Lower lobe of right lung (tissue), 2 donors: Measurements from ENCODE around the gene LSAMP. TPM values are rescaled to one million over a fixed set of nuclear protein-coding genes. Genes with fewer than 3 reads are reported as not detected.

Source experiments
- ATAC-seq, 2 donors: fragments of 200-7000 bp; cut with Tn5 transposase; one replicate each; pipeline ENCODE4 v1.9.1; 2020 to 2022; ENCODE audit warnings: mild to moderate bottlenecking in 2 of 2, moderate library complexity in 2 of 2
- DNase-seq: peaks from one replicate; pipeline ENCODE4 v3.0.0-alpha.2; 2020
- H3K27ac ChIP-seq: fragments of 200-600 bp; one replicate; pipeline ENCODE4 v1.8.0; 2022
- H3K27me3 ChIP-seq: fragments of 200-600 bp; one replicate; pipeline ENCODE4 v1.8.0; 2022; ENCODE audit warnings: low read depth
- H3K36me3 ChIP-seq: fragments of 200-600 bp; one replicate; pipeline ENCODE4 v1.8.0; 2022; ENCODE audit warnings: mild to moderate bottlenecking
- H3K4me1 ChIP-seq: fragments of 200-600 bp; one replicate; pipeline ENCODE4 v1.8.0; 2022
- H3K4me3 ChIP-seq: fragments of 200-600 bp; one replicate; pipeline ENCODE4 v1.8.0; 2022; ENCODE audit warnings: mild to moderate bottlenecking
- H3K9me3 ChIP-seq: fragments of 200-600 bp; one replicate; pipeline ENCODE4 v1.8.0; 2022
- intact Hi-C: fragments of 100-400 bp; cut with DNase I; formaldehyde crosslinking; loops from one replicate; pipeline ENCODE4 v1.11.0; 2022
- total RNA-seq: library from RNA; stranded (reverse); fragmentation: NEBNext Ultra II Directional; extraction: Animal tissue kit (Norgen Biotek cat#: 25700); gene quantifications from one replicate; pipeline ENCODE4 v1.2.1, GENCODE V29; 2021
- TF ChIP-seq, protein P1 (sequence below): fragments of 200-600 bp; IDR thresholded peaks from one replicate; pipeline ENCODE4 v1.8.0; 2022; ENCODE audit warnings: antibody characterized with exemption, mild to moderate bottlenecking
- donor health status: DM: no; HTN: yes; CAD: no; lungs with severe emphysema.

The LSAMP gene
- total RNA-seq, 1 donor from 2014 or later, result 20.1 TPM

DNA sequence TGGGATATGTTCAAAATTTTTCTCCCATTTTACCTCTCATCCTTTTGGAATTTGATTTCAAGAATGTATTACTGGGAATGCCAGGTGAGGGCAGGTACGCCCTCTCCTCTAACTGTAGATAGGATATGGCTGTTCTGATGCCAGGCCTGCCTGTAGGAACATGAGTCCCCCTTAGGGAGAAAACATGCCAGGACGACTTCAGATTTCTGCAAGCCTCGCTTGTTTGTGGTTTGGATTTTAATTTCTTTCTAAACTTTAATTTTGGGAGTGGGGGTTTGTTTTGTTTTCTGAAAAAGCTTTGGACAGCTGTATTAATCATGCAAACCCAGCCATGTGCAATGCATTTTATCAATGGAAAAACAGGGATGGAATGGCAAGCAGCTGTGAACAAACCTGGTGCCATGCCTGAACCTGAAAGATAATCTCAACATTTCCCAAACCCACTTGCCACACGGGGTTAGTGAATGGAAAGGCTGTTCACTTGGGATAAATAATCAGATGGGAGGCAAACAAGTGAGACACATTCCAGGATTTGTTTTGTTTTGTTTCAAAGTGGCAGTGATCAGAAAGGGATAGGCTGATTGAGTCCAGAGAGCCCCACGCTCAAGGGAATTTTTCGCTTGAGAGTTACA is 614.4 kb downstream of the LSAMP start:
- intact Hi-C loops, result no loop called here
- H3K4me3 ChIP-seq, result no peak overlapping the region
- no peak overlapping the region for H3K27ac ChIP-seq
- no peaks in the 10 kb centered on the region for H3K9me3 ChIP-seq
- TF ChIP-seq, protein P1, sequence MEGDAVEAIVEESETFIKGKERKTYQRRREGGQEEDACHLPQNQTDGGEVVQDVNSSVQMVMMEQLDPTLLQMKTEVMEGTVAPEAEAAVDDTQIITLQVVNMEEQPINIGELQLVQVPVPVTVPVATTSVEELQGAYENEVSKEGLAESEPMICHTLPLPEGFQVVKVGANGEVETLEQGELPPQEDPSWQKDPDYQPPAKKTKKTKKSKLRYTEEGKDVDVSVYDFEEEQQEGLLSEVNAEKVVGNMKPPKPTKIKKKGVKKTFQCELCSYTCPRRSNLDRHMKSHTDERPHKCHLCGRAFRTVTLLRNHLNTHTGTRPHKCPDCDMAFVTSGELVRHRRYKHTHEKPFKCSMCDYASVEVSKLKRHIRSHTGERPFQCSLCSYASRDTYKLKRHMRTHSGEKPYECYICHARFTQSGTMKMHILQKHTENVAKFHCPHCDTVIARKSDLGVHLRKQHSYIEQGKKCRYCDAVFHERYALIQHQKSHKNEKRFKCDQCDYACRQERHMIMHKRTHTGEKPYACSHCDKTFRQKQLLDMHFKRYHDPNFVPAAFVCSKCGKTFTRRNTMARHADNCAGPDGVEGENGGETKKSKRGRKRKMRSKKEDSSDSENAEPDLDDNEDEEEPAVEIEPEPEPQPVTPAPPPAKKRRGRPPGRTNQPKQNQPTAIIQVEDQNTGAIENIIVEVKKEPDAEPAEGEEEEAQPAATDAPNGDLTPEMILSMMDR, result no peak
- H3K27me3 ChIP-seq, result no peaks in the 10 kb centered on the region
- ATAC-seq (no peak), DNase-seq (no peak)
- H3K4me1 ChIP-seq, result no peaks in the 10 kb centered on the region
- H3K36me3 ChIP-seq, result no peaks in the 10 kb centered on the region

DNA sequence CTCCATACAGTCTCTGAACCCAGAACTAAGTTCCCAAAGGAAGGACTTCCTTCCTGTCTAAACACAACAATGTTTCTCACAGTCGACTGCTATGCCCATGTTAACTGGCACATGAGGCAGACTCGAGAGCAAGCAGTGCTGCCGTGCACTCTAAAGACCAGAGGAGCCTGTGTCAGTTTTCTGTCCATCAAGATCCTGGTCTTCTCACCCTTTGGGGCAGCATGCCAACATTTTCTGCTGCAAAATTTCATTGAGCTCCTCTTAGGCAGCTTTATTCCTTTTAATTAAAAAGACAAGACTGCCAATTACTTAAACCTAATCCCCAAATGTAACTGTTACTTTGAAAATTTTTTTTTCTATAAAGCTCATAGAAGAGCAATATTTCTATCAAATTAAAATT is 616.9 kb downstream of the LSAMP start:
- no peak for DNase-seq
- H3K27me3 ChIP-seq, result no peaks in the 10 kb centered on the region
- ATAC-seq, result no peak
- no peak overlapping the region for H3K4me3 ChIP-seq
- intact Hi-C loops, result no loop called here
- TF ChIP-seq, protein P1, result no peak
- H3K4me1 ChIP-seq, result no peaks in the 10 kb centered on the region
- no peak overlapping the region for H3K27ac ChIP-seq
- no peaks in the 10 kb centered on the region for H3K36me3 ChIP-seq
- H3K9me3 ChIP-seq, result no peaks in the 10 kb centered on the region

DNA sequence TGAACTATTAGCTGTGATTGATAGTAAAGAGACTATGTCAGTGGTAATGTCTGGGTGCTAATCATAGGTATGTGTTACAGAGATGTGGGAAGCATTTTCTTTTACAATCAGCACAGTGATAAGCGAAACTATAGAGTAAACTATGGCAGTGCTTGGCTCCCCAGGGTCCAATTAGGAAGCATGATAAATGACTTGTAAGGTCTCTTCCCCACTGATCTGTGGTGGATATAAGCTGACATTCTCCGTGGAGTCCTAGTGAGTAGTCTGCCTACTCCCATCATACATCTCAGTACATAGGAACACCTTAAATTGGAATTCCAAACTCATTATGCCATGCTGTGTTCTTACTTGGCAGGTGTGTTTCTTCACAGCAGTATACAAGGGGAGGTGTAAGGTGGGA is 617.8 kb downstream of the LSAMP start:
- Histone ChIP-seq H3K4me3 (no peak overlapping the region), H3K4me1 (no peaks in the 10 kb centered on the region), H3K36me3 (no peaks in the 10 kb centered on the region), H3K27ac (no peak overlapping the region), H3K27me3 (no peaks in the 10 kb centered on the region), H3K9me3 (no peaks in the 10 kb centered on the region)
- intact Hi-C loops, result no loop called here
- ATAC-seq (no peak), DNase-seq (no peak)
- TF ChIP-seq, protein P1, result no peak

DNA sequence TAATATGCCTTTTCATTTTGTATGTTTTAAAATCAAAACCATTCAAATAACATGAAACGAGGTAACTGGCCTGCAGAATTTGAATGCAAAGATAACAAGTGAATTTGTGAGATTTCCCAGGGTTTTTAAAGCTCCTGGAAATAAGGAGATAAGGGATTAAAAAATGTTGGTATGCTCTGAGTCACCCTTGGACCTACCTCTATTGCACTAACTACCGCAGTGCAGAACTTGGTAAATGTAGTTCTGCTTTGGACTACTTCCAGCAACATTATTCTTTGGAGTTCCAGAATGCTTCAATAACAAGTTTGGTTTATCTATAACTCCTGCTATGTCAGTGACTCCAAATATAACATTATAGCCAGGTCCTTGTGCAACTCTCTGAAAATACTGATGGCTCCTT is 620.2 kb downstream of the LSAMP start:
- ATAC-seq, result no peak
- Histone ChIP-seq H3K9me3 (no peaks in the 10 kb centered on the region), H3K36me3 (no peaks in the 10 kb centered on the region), H3K4me1 (no peaks in the 10 kb centered on the region), H3K27me3 (no peaks in the 10 kb centered on the region), H3K27ac (no peak overlapping the region), H3K4me3 (no peak overlapping the region)
- intact Hi-C loops, result no loop called here
- TF ChIP-seq, protein P1, result no peak
- no peak for DNase-seq

DNA sequence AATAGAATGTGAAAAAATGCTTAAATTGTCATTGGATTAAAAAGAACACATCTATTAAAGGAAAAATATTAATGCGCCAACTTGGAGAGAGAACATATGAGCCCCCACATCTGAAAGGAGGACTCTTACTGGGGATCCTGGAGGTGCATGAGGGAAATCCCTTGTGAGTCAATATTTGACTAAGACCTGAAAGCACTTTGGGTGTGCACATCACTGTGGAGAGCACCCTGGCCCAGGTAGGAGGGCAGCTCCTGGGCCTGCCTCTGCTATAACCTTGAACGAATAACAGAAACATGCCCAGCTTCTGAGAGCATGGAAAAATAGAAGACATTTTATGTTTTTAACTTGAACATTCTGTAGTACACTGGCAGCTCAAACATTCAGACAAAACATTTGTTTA is 622.2 kb downstream of the LSAMP start:
- H3K4me3 ChIP-seq, result no peak overlapping the region
- intact Hi-C loops, result no loop called here
- H3K4me1 ChIP-seq, result no peaks in the 10 kb centered on the region
- no peaks in the 10 kb centered on the region for H3K9me3 ChIP-seq
- no peak overlapping the region for H3K27ac ChIP-seq
- no peaks in the 10 kb centered on the region for H3K36me3 ChIP-seq
- no peaks in the 10 kb centered on the region for H3K27me3 ChIP-seq
- DNase-seq, result no peak
- TF ChIP-seq, protein P1, result no peak
- no peak for ATAC-seq
